NCI-H1417 treated with DMSO at 0.1 percent for 48 hours (cell line): ENCODE results near the gene ARHGEF11.

Experiments used
- DNase-seq: peaks from one replicate; lab custom pipeline; 2025; lab: John Stamatoyannopoulos, UW

The ARHGEF11 gene

DNA sequence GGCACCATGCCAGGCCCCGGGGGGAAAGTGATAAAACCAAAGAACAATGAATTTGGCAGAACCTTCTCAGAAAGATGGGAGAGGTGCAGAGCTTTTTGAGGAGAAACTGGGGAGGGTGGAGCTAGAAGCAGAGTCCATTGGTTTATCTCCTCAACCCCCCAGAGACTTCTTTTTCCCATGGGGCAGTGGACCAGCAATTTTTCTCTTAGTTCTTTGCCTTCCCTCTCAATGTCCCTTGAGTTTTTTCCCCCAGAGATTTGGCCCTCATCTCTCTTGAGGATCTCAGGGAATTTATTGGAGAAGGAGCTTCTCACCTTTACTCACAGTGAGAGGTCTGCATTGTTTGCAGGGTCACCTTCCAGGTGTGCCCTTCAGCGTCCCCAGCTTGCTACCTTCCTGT is 5.3 kb upstream of the ARHGEF11 start:
- no peak for DNase-seq

- no peak for DNase-seq
These were observed 1.5 kb upstream of the ARHGEF11 start for GRCh38 chr1:157047062-157047410.

DNA sequence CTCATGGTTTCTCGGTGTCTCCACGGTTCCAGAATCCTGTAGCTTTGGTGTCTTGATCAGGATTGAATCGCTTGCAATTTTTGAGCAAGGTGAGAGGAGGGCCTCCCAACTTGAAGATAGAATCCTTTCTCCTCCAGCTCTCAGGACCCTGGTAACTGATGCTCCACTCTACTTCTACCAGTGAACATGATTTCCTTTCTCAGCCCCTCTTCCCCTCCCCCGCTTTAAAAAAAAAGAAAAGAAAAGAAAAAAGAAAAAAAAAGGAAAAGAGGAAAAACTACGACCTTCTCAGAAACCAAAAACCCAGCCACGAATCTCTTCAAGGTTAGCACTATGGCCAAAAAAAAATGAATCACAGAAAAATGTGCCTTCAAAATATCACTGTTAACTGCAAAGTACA is 1.2 kb downstream of the ARHGEF11 start:
- DNase-seq = no peak

- DNase-seq = no peak
These were observed 1.9 kb downstream of the ARHGEF11 start for GRCh38 chr1:157043685-157044084.

DNA sequence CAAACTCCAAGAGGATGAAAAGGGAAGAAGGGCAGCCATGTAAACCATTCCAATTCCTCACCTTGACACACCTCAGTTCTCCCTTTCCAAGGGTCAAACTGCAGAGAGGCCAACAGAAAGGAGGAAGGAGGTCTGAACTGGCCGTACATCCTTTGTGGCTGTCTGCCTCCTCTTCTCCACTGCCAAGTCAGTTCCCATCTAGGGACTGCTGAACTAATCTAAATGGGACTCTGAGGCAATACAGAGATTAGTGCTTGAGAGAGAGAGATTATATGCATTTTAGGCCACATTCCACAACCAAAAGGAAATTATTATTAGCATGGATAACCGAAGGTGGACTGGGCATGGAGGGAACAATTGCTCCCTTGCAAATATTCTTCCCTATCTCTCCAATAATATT is 2.7 kb downstream of the ARHGEF11 start:
- no peak for DNase-seq

DNA sequence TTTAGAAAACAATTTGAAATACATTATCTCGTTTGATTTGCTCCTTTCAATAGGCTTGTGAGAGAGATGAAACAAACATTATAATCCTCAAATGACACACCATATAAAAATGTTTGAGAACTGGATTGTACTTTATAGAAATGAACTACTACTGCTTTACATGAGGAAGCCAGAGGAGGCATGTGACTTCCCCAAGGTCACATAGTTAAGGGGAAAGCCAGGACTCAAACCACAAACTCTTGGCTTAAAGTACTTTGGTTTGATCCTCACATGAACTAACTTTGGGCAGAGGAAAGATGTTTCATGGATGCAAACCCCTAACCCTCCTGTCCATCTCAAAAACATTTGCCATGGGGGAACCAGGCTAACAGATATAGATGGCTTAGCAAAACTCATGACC is 4.7 kb downstream of the ARHGEF11 start:
- DNase-seq = no peak

- DNase-seq = no peak
These were observed 10.4 kb downstream of the ARHGEF11 start for GRCh38 chr1:157035121-157035520.

GRCh38 chr1:157034137-157034800 is 11.3 kb downstream of the ARHGEF11 start:
- DNase-seq = no peak

DNA sequence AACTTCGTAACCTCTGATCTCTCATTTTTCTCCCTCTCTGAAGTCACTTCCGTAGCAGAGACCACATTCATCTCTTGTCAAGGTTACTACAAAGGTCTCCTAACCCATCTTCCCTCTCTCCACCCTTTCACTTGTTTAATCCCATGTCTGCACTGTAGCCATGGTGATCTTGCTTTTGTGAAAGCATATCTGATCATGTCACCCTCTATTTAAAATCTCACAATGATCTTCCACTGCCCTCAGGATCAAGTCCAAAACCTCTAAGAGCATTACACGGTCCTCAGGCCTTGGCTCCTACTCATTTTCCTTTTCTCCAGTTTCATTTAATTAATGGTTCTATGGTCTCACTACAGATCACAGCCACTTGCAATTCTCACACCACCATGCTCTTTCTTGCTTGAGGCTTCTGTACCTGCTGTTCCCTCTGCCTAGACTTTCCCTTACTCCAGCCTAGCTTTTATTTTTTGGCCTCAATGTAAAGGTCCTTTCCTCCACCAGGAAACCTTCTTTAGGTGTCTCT is 12.1 kb downstream of the ARHGEF11 start:
- no peak for DNase-seq

GRCh38 chr1:157032303-157032702 is 13.2 kb downstream of the ARHGEF11 start:
- no peak for DNase-seq

DNA sequence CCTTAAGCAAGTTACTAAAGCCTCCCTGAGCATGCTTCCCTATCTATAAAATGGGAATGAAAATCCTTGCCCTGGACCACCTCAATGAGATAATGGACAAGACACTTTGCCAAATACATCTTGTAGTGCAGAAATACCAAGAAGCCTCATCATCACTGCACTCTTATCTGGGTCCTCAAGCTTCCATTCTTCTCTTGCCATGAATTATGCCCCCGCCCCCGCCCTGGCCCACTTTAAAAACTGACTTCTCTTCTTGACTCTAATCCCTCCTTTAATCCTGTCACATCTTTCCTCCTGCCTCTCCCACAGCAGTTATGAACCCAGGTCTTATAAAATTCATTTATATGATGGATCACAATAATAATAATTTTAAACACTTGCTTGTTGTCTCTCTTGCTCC is 14.8 kb downstream of the ARHGEF11 start:
- no peak for DNase-seq

GRCh38 chr1:157028674-157029073 is 16.9 kb downstream of the ARHGEF11 start:
- no peak for DNase-seq

GRCh38 chr1:157025856-157026255 is 19.7 kb downstream of the ARHGEF11 start:
- no peak for DNase-seq

- DNase-seq = no peak
These were observed 20.2 kb downstream of the ARHGEF11 start for GRCh38 chr1:157025385-157025784.

DNA sequence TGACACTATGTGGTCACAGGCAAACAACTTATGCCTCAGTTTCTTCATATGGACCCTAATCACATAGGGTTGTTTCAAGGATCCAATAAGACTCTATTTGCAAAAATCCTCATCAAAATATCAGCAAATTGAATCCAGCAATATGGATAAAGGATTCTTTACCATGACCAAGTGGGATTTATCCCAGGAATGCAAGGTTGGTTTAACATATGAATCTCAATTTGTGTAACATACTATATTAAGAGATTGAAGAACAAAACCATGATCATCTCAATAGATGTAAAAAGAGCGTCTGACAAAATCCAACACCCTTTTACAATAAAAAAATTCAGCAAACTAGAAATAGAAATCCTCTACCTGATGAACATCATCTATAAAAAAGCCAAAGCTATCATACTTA is 23.9 kb downstream of the ARHGEF11 start:
- DNase-seq = no peak

GRCh38 chr1:157019457-157019856 is 26.1 kb downstream of the ARHGEF11 start:
- DNase-seq = no peak

DNA sequence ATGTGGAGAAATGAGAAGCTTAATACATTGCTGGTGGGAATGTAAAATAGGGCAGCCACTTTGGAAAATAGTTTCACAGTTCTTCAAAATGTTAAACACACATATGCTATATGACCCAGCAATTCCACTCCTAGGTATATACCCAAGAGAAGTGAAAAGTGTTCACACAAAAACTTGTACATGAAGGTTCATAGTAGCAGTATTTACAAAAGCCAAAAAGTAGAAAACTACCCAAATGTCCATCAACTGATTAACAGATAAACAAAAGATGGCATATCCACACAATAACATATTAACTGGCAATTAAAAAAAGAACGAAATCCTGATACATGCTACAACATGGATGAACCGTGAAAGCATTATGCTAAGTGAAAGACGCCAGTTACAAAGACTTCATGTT is 33.7 kb downstream of the ARHGEF11 start:
- no peak for DNase-seq

- DNase-seq = no peak
These were observed 37.0 kb downstream of the ARHGEF11 start for GRCh38 chr1:157008502-157008901.

DNA sequence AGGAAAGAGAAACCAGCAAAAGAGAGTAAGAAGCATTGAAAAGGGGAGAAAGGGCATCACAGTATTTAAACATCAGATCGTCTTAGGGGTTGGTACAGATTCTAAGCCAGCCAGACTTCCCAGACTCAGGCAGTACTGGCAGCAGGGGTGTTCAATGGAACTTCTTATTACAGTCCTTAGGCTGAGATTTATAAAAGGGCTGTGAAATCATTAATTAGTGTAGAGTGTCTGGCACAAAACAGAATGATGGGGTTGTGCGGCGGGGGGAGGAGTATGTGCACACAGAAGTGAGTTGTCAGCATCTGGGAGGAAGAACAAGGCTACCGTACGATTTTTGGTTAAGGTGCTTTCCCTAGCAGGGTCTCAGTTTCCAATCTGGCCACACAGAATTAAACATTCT is 38.2 kb downstream of the ARHGEF11 start:
- DNase-seq = no peak

DNA sequence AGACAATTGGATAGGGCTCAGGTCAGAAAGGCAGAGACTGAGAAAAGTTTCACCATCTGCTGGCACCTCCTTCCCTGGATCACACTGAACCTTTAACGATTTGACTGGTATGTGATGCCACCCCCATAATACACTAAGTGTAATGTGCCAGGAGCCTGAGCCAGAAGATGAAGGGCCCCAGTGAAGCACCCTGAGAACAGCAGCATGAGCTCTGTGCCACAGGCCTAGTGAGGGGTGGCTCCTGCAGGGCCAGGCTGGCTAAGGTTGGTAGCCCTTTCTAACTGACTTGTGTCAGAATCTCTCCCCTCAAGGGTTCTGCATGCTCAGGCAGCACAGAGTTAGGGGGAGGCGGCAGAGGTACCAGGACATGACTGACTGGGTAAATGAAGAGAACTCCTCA is 38.9 kb downstream of the ARHGEF11 start:
- no peak for DNase-seq

DNA sequence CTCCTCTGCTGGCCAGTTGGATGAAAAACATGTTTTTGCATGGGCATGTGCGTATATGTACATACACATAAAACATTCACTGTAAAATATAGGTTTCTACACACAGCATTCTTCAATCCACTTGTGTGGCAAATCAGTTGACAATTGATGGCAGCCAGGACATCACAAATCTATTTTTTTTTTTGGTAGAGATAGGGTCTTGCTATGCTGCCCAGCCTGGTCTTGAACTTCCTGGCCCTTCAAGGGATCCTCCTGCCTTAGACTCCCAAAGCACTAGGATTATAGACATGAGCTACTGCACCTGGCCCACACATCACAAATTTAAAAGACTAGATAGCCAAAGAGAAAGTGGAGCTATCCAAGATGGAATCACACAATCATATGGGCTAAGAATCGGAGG is 39.6 kb downstream of the ARHGEF11 start:
- no peak for DNase-seq

DNA sequence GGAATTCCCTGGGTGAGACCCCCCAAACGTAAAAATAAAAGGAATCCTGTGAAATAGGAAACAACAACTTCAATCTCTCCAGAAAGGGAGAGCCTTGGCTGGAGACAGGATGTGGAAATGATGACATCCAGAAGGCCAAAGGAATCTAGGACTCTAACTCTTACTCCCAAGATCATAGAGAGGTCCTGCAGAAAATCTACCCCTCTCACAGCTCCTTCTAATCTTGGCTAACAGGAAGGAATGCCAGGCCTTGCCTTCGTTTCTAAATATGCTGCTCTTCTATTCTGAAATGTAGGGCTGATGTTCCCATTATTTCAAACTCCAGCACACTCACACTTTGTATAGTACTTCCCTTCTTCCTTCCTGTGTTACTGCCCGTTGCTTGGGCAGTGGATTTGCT is 40.7 kb downstream of the ARHGEF11 start:
- DNase-seq = no peak

- DNase-seq = no peak
These were observed 41.2 kb downstream of the ARHGEF11 start for GRCh38 chr1:157004327-157004726.

GRCh38 chr1:157001304-157001703 is 44.2 kb downstream of the ARHGEF11 start:
- DNase-seq = no peak
